Small intestine (tissue), 7 donors: ENCODE measurements around the gene PRSS27. TPM values are rescaled to one million over a fixed set of nuclear protein-coding genes. Genes with fewer than 3 reads are reported as not detected.

Source experiments
- DNase-seq, 2 donors: peaks; one replicate each; pipeline versions ENCODE4 v3.0.0 to v3.0.0-alpha.2; 2013
- FAIRE-seq: peaks from 2 replicates; lab custom pipeline; 2012; peaks lifted over from hg19 to GRCh38; lab: Jason Lieb, UNC
- H3K27ac ChIP-seq, 3 donors: one replicate each; pipeline ENCODE4 v1.5.1; 2013; ENCODE audit warnings: low read length in 2 of 3, mild to moderate bottlenecking in 2 of 3, control low read depth in 1 of 3, inconsistent platforms in 1 of 3, low read depth in 1 of 3, moderate library complexity in 1 of 3
- H3K27me3 ChIP-seq, 3 donors: one replicate each; pipeline ENCODE4 v1.6.1; 2013; ENCODE audit warnings: low read length in 3 of 3, inconsistent platforms in 1 of 3; ENCODE audit not compliant: control insufficient read depth in 3 of 3, insufficient read depth in 3 of 3
- H3K36me3 ChIP-seq, 3 donors: one replicate each; pipeline ENCODE4 v1.6.1; 2013; ENCODE audit warnings: low read length in 3 of 3, inconsistent platforms in 1 of 3, low read depth in 1 of 3, mild to moderate bottlenecking in 1 of 3, moderate library complexity in 1 of 3; ENCODE audit not compliant: control insufficient read depth in 3 of 3, insufficient read depth in 2 of 3
- H3K4me1 ChIP-seq, 3 donors: one replicate each; pipeline ENCODE4 v1.6.1; 2013; ENCODE audit warnings: low read length in 2 of 3, inconsistent platforms in 1 of 3, low read depth in 1 of 3, mild to moderate bottlenecking in 1 of 3, moderate library complexity in 1 of 3; ENCODE audit not compliant: control insufficient read depth in 3 of 3, insufficient read depth in 2 of 3
- H3K4me3 ChIP-seq, 3 donors: one replicate each; pipeline ENCODE4 v1.5.1; 2013; ENCODE audit warnings: low read length in 3 of 3, control low read depth in 1 of 3, inconsistent platforms in 1 of 3, low read depth in 1 of 3, mild to moderate bottlenecking in 1 of 3, moderate library complexity in 1 of 3
- H3K9me3 ChIP-seq, 2 donors: one replicate each; pipeline ENCODE4 v1.6.1; 2013; ENCODE audit warnings: low read depth in 1 of 2, low read length in 1 of 2; ENCODE audit not compliant: control insufficient read depth in 2 of 2, insufficient read depth in 1 of 2
- WGBS, 3 donors: extraction: QIAGEN DNeasy Blood & Tissue Kit; methylation state at CpG; one replicate each; pipeline ENCODE4 v1.1.7; 2013; 5-methylcytosine and 5-hydroxymethylcytosine counted together
- polyA plus RNA-seq, 4 donors: library from polyadenylated mRNA; stranded (reverse) in 3 of 4; unstranded in 1 of 4; fragments of 200-250 nt in 3 of 4; fragments of 120-200 nt in 1 of 4; gene quantifications; one replicate each; pipeline versions ENCODE4 v1.2.1 to v1.2.3, GENCODE V29; 2013
- donor health status: healthy with polysubstance abuse.
- donor health status: control.
- donor health status: control.
- donor health status: Bipolar disorder and iron deficiency.
- donor health status: healthy.

Gene PRSS27
- polyA plus RNA-seq, 4 donors, result 0.65 to 1.3 TPM; not detected in 2

GRCh38 chr16:2706611-2707311, 13.3 kb downstream of the PRSS27 start:
- WGBS, 3 donors, result 92 to 95% (median 94%) methylated on average over 17 to 22 of the region's 22 CpGs
- Histone ChIP-seq H3K4me1 (no peaks in the 10 kb centered on the region), H3K9me3 (no peaks in the 10 kb centered on the region), H3K36me3 (peaks cover 9 to 87% (median 20%) of the 10 kb centered on the region in 3 donors), H3K27ac (no peak overlapping the region), H3K4me3 (no peak overlapping the region), H3K27me3 (no peaks in the 10 kb centered on the region)
- DNase-seq (no peak), FAIRE-seq (no peak)

- no peaks in the 10 kb centered on the region for H3K27me3 ChIP-seq
- H3K9me3 ChIP-seq, result no peaks in the 10 kb centered on the region
- H3K4me1 ChIP-seq, result no peaks in the 10 kb centered on the region
- no peak overlapping the region for H3K4me3 ChIP-seq
- DNase-seq (no peak), FAIRE-seq (no peak)
- H3K27ac ChIP-seq, result no peak overlapping the region
- H3K36me3 ChIP-seq, result peaks cover 12 to 94% (median 23%) of the 10 kb centered on the region in 3 donors
- 95 to 98% (median 95%) methylated on average over 17 of the region's 17 CpGs for WGBS, 3 donors
Measured at GRCh38 chr16:2706085-2706484, 13.9 kb downstream of the PRSS27 start.

- Histone ChIP-seq H3K27me3 (no peaks in the 10 kb centered on the region), H3K36me3 (peaks cover 15 to 100% (median 23%) of the 10 kb centered on the region in 3 donors), H3K27ac (no peak overlapping the region), H3K4me1 (no peaks in the 10 kb centered on the region), H3K9me3 (no peaks in the 10 kb centered on the region), H3K4me3 (no peak overlapping the region)
- DNase-seq (no peak), FAIRE-seq (no peak)
- 88 to 94% (median 93%) methylated on average over 10 of the region's 10 CpGs for WGBS, 3 donors
Measured at GRCh38 chr16:2705351-2705750, 14.7 kb downstream of the PRSS27 start.

GRCh38 chr16:2704983-2705275, 15.1 kb downstream of the PRSS27 start:
- 94 to 97% (median 96%) methylated on average over 14 of the region's 14 CpGs for WGBS, 3 donors

GRCh38 chr16:2704166-2704982, 15.7 kb downstream of the PRSS27 start:
- H3K36me3 ChIP-seq, result peaks cover 15 to 100% (median 24%) of the 10 kb centered on the region in 3 donors
- no peaks in the 10 kb centered on the region for H3K4me1 ChIP-seq
- DNase-seq (no peak), FAIRE-seq (no peak)
- 93 to 95% (median 94%) methylated on average over 33 of the region's 33 CpGs for WGBS, 3 donors
- H3K4me3 ChIP-seq, result no peak overlapping the region
- no peak overlapping the region for H3K27ac ChIP-seq
- H3K27me3 ChIP-seq, result no peaks in the 10 kb centered on the region
- H3K9me3 ChIP-seq, result no peaks in the 10 kb centered on the region

More at GRCh38 chr16:2704983-2705275, 15.1 kb downstream of the PRSS27 start:
- DNase-seq, result no peak
- Histone ChIP-seq H3K4me3 (no peak overlapping the region), H3K36me3 (peaks cover 15 to 100% (median 24%) of the 10 kb centered on the region in 3 donors), H3K4me1 (no peaks in the 10 kb centered on the region), H3K9me3 (no peaks in the 10 kb centered on the region), H3K27me3 (no peaks in the 10 kb centered on the region), H3K27ac (no peak overlapping the region)
- FAIRE-seq, result no peak

- Histone ChIP-seq H3K27ac (no peak overlapping the region), H3K36me3 (peaks cover 14 to 100% (median 24%) of the 10 kb centered on the region in 3 donors), H3K4me1 (no peaks in the 10 kb centered on the region), H3K27me3 (no peaks in the 10 kb centered on the region), H3K9me3 (no peaks in the 10 kb centered on the region), H3K4me3 (no peak overlapping the region)
- FAIRE-seq, result no peak
- 93 to 95% (median 94%) methylated on average over 28 of the region's 28 CpGs for WGBS, 3 donors
- no peak for DNase-seq
Measured at GRCh38 chr16:2702871-2703745, 16.9 kb downstream of the PRSS27 start.

GRCh38 chr16:2702438-2702825, 17.6 kb downstream of the PRSS27 start:
- no peak for FAIRE-seq
- peaks cover 18 to 100% (median 22%) of the 10 kb centered on the region in 3 donors for H3K36me3 ChIP-seq
- WGBS, 3 donors, result 97 to 98% (median 98%) methylated on average over 9 to 13 of the region's 13 CpGs

More at GRCh38 chr16:2702438-2702825, 17.6 kb downstream of the PRSS27 start:
- no peak overlapping the region for H3K4me3 ChIP-seq
- H3K9me3 ChIP-seq, result no peaks in the 10 kb centered on the region
- H3K27ac ChIP-seq, result no peak overlapping the region
- no peak for DNase-seq
- H3K4me1 ChIP-seq, result no peaks in the 10 kb centered on the region
- no peaks in the 10 kb centered on the region for H3K27me3 ChIP-seq
